GM19468 (cell line): ENCODE data around the gene ZCCHC10.
"Not testable (repeated sequence)": the region's sequence is repeated elsewhere in the genome, so short reads cannot be mapped to it uniquely, and the experiment has no call there.

ENCODE experiments used
- ATAC-seq: cut with Tn5 transposase; IDR thresholded peaks from one replicate; pipeline ENCODE4 v1.9.1; 2021; ENCODE audit warnings: mild to moderate bottlenecking, moderate library complexity, moderate number of reproducible peaks; ENCODE audit not compliant: unreplicated experiment; ENCODE audit errors: extremely low read depth

Gene ZCCHC10

DNA sequence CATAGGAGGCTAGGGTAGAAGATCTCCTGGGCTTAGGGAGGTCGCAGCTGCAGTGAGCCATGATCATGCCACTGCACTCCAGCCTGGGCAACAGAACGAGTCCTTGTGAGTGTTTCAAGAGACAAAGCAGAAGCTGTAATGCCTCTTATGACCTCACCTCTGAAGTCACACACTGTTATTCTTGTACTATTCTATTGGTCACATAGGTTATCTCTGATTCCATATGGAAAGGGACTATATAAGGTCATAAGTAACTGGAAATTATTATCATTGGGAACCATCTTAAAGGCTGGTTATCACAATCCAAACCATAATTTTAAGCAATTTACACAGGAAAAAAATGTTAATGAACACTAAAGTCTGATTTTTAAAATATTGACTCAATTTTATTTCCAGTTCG, 45.1 kb downstream of the ZCCHC10 start:
- no peak for ATAC-seq

DNA sequence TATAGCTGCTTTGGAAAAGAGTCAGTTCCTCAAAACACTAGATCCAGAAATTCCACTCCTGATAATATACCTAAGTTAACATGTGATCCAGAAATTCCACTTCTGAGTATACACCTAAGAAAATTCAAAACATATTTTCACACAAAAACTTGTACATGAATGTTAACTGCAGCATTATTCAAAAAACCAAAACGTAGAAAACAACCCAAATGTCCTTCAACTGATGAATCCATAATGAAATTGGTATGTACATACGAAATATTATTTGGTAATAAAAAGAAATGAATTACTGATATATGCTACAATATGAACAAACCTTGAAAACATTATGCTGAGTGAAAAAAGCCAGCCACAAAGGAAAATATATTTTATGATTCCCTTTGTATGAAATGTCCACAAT, 46.4 kb downstream of the ZCCHC10 start:
- no peak for ATAC-seq

- ATAC-seq = no peak
Observed at GRCh38 chr5:132979367-132979940, 46.9 kb downstream of the ZCCHC10 start.

DNA sequence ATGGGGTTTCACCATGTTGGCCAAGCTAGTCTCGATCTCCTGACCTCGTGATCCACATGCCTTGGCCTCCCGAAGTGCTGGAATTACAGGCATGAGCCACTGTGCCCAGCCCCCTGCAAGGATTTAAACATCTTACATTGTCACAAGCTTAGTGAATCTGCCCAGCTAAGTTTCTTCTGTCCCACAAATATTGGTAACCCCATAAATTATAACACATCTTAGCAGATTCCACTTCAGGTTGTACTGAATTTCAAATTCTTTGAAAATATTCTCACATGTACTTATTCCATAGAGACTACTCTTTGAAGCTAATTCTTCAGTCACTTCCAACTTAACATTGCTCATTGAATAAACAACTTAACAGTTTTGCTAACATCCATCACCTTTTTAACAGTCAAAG, 49.5 kb downstream of the ZCCHC10 start:
- no peak for ATAC-seq

- not testable (repeated sequence) for ATAC-seq
Observed at GRCh38 chr5:132972436-132972828, 53.9 kb downstream of the ZCCHC10 start.

- ATAC-seq = no peak
Observed at GRCh38 chr5:132971483-132972435, 54.6 kb downstream of the ZCCHC10 start.

- no peak for ATAC-seq
Observed at GRCh38 chr5:132965120-132965519, 61.2 kb downstream of the ZCCHC10 start.

- peak; percentile 90 for ATAC-seq
Observed at GRCh38 chr5:132963171-132964104, 62.9 kb downstream of the ZCCHC10 start, which contains the start of gene AFF4. Gene AFF4, minus strand, starts transcription at chr5:132963634. Its CDS starts 26,445 bp downstream, at chr5:132937189.

DNA sequence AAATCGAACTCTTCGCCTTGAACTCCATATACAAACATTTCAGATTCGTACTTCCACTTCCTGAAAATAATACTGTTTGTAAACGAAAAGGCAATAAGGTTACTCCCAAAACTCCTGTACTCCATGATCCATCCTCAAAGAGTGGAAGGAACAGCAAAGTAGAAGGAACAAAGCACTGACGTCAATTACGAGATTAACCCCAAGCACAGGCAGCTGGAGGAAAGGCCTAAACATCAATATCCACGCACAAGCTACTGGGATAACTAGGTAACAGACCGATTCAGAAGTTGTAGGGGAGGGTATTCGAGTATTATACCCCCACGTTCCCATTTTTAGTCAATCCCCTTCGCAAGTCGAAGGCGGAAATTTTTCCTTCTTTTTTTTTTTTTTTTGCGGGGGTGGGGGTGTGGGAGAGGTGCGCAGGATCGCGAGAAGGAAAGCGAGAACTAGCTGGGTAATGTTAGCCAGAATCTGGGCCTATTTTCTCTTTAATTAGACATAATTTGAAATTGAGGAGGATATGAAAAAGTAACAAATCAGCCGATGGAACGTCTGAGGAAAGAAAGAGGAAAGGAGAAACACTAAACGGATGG, 63.8 kb downstream of the ZCCHC10 start:
- ATAC-seq = no peak

DNA sequence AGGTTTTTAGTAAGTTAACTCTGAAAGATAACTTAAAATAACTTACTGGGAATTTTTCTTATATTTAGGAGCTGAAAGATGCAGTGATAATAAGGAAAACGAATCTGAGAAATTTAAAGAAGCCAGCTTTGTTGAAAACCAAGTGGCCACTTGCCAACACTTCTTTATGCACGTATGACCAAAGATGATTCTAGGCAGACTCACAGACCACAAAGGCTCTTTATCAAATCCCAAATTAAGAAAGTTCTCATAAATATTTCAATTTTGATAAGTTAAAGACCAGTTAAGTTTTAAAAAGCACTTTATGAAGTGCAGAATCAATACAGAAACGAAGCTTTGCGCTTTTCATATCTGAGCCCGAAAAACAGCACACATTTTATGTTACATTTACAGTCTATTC, 64.5 kb downstream of the ZCCHC10 start:
- no peak for ATAC-seq

- ATAC-seq = not testable (repeated sequence)
Observed at GRCh38 chr5:132961123-132961815, 65.1 kb downstream of the ZCCHC10 start.

- ATAC-seq = not testable (repeated sequence)
Observed at GRCh38 chr5:132956166-132956799, 70.1 kb downstream of the ZCCHC10 start.

GRCh38 chr5:132953710-132954109, 72.6 kb downstream of the ZCCHC10 start:
- no peak for ATAC-seq

- no peak for ATAC-seq
Observed at GRCh38 chr5:132952829-132953228, 73.5 kb downstream of the ZCCHC10 start.

DNA sequence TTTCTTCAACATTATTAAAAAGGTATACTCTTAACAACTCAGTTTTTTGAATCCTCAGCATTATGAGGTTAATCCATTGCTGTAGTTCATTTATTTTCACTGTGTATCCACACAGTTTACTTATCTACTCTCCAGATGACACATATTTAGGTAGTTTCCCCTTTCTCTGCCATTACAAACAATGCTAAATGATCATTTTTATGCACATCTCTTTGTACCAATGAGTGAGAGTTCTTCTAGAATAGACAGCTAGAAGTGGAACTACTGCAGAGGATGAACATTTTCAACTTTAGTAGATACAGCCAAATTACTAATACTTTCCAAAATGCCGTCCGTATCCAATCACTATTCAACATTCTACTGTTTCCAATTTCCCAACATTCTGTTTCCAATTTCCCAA, 74.5 kb downstream of the ZCCHC10 start:
- ATAC-seq = no peak

GRCh38 chr5:132949136-132949535, 77.2 kb downstream of the ZCCHC10 start:
- ATAC-seq = no peak

- no peak for ATAC-seq
Observed at GRCh38 chr5:132947671-132948070, 78.7 kb downstream of the ZCCHC10 start.
